Measurements from ENCODE around the gene SUPT7L.
"Not testable (repeated sequence)": the region's sequence is repeated elsewhere in the genome, so short reads cannot be mapped to it uniquely, and the experiment has no call there.

Gene SUPT7L

DNA sequence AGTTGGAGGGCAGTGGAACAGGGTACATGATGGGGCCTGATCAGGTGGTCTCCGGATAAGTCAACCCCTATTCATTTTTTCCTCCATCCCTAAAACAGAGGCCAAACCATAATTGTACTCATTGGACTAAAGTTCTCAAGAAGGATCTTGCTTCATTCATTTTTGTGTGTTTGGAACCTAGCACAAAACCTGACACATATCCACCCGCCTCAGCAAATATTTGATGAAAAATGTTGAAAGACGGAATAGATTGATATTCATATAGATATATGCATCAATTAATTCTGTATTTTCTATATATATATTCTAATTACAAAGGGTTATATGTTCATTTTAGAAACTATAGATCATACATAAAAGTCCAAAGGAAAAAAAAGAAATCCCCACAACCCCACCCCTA, 22.2 kb upstream of the SUPT7L start:
- DNase-seq (ENCODE audit: insufficient read length, low spot score), result no peak
- no peak for FAIRE-seq

DNA sequence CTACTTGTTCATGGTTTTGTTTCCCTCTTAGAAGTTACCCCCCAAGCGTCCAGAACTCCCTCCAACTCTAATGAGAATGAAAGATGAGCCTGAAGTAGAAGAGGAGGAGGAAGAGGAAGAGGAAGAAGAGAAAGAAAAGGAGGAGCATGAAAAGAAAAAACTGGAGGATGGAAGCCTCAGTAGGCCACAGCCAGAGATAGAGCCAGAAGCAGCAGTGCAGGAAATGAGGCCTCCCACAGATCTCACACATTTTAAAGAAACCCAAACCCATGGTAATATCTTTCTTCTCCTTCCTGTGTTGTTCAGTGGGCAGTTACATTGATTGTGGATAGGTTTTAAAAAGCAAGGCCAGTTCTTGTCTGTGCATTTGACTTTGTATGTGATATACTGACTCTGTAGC, 21.6 kb upstream of the SUPT7L start:
- not testable (repeated sequence) for FAIRE-seq; DNase-seq (ENCODE audit: insufficient read length, low spot score)

DNA sequence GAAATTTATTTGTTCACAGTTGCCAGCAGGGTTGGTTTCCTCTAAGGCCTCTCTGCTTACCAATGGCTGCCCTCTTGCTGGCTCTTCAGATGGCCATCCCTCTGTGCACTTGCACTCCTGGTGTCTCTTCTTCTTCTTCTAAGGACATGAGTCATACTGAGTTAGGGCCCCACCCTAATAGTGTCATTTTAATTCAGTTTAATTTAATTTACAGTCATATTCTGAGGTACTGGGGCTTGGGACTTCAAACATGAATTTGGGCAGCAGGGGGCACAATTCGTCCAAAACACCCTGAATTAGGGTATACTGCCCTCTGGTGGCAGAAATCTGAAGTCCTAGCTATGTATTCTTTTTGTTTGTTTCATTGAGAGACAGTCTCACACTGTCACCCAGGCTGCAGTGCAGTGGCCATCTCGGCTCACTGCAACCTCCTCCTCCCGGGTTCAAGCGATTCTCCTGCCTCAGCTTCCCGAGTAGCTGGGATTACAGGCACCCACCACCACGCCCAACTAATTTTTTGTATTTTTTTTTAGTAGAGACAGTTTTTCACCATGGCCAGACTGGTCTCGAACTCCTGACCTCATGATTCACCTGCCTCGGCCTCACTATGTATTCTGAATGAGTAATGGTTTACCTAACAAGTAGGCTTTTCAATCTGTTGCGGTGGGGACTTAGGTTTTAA, 20.1 kb upstream of the SUPT7L start:
- FAIRE-seq (no peak), DNase-seq (ENCODE audit: insufficient read length, low spot score) (peak; percentile 59)

DNA sequence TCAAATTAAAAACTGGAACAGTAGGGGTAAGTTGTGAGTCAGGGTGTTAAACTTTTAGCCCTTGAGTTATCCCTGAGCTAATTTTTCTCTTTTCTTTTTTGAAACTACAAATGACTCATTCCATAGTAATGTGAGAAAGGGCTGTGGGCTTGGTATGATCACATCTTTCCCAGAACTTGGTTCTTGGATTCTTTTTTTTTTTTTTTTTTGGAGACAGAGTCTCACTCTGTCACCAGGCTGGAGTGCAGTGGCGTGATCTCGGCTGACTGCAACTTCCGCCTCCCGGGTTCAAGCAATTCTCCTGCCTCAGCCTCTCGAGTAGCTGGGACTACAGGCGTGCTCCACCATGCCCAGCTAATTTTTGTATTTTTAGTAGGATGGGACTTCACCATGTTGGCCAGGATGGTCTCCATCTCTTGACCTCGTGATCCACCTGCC, 18.9 kb upstream of the SUPT7L start:
- FAIRE-seq, result not testable (repeated sequence)
- DNase-seq (ENCODE audit: insufficient read length, low spot score), result peak; percentile 82

DNA sequence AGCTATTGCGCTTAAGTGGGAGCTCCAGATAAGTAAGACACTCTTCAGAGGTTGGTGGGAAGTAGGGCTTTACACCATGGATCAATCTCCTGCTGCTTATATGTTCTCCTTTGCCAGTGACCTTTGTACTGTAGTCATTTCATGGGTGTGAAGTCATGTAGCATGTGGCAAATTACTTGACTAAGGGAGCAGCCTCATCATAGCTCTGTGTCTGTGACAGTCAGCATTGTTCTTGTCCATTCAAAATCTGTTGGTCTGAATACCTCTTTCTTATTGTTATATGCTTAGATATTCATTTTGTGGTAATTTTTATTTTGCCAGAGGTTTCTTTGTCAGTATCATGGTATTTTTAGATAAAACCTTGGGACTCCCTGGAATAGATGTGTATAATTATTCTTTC, 18.4 kb upstream of the SUPT7L start:
- peak; percentile 81 for FAIRE-seq
- DNase-seq (ENCODE audit: insufficient read length, low spot score), result peak; percentile 13

DNA sequence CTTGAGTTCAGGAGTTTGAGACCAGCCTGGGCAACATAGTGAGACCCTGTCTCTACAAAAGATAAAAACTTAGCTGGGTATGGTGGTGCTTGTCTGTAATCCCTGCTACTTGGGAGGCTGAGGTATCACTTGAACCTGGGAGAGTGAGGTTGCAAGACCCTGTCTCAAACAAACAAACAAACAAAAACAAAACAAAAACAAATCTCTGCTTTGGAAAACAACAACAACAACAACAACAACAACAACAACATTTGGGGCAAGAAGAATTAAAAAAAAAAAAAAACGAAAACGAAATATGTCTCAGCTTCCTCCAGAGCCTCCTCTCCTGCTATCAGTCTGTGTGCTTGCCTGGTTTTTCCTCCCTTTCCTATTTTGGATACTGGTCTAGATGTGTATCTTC, 17.2 kb upstream of the SUPT7L start:
- no peak for DNase-seq (ENCODE audit: insufficient read length, low spot score)
- no peak for FAIRE-seq

DNA sequence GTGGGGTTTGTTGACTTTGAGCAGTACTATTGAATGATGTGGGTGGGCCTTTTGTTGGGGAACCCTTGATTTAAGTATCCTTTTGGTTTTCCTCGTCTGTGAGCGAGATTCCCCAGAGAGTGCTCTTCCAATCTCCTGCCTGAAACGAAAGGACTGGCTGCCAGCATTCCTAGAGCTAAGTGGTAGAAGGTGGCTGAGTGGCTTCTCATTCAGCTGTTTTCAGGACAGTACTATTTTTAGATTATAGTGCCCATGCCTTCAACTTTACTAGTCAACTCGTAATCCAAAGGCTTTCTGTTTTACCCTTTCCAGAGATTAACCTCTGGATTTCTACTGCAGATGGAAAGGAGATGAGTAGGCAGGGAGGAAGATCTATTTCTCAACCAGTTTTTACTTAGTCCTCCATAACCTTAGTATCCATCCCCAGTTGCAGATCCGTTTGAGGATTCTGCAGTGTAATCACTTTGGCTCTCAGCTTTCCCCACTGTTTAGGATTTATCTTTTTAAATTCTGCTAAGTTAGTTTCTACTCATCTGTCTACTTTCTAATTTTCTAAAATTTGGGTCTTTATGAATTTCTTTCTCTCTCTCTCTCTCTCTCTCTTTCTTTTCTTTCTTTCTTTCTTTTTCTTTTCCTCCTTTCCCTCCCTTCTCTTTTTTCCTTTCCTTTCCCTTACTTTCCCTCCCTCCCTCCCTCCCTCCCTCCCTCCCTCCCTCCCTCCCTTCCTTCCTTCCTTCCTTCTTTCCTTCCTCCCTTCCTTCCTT, 9.5 kb upstream of the SUPT7L start:
- DNase-seq (ENCODE audit: insufficient read length, low spot score), result no peak
- FAIRE-seq, result no peak

DNA sequence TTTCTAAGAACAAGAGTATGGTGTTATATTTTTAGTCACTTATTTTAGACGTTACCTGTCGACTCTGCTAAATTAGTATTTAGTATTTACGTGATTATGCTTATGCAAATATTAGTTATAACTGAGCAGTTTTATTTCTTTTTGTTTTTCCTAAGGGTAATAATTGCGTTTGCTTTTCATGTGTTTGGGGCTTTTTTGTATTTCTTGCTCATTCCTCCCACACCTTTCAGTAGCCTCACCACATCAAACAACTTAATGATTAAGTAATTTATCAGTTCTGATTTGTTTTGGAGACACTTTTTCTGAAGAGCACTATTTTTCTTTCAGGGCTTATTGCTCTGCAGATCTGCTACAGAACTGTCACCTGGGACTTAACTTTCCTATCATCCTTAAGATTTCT, 7.8 kb upstream of the SUPT7L start:
- no peak for FAIRE-seq
- DNase-seq (ENCODE audit: insufficient read length, low spot score), result no peak

DNA sequence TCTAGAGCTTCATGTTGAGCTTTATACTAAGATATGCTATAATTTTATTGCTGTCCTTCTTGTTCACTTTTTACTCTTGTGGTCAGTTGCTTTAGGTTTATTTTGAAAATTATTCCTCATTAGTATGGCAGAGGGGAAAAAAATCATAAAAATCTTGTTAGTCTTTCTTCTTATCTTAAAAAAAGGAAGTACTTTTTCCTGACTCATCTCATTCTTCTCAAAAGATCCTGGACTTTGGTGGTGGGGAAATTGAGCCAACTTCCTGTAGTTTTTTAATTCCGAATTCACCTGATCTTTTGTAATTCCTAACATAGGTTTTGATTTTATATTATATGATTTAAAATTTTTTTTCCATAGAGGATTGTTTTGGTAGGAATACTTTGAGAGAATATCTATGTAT, 4.0 kb upstream of the SUPT7L start:
- no peak for DNase-seq (ENCODE audit: insufficient read length, low spot score)
- FAIRE-seq, result no peak

DNA sequence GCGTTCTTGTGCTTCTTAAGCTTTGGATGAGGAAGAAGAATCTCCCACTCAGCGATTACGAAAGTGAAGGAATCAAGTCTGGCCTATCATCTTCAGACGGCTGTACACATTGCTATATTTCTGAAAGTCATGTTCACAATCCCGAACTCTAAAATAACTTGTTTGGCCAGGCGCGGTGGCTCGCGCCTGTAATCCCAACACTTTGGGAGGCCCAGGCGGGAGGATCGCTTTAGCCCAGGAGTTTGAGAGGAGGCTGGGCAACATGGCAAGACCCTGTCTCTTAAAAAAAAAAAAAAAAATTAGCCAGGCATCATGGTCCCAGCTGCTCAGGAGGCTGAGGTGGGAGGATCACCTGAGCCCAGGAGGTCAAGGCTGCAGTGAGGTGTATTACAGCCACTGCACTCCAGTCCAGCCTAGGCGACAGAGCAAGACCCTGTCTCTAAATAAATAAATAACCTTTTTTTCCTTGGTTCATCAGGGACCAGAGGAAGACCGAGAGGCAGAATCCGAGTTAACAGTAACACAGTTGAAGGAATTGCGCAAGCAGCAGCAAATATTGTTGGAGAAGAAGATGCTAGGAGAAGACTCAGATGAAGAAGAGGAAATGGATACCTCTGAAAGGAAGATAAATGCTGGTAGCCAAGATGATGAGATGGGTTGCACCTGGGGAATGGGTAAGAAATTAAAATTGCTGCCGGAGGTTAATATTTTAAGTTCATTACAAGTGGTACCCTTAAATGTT, 1.4 kb upstream of the SUPT7L start:
- FAIRE-seq, result no peak

DNA sequence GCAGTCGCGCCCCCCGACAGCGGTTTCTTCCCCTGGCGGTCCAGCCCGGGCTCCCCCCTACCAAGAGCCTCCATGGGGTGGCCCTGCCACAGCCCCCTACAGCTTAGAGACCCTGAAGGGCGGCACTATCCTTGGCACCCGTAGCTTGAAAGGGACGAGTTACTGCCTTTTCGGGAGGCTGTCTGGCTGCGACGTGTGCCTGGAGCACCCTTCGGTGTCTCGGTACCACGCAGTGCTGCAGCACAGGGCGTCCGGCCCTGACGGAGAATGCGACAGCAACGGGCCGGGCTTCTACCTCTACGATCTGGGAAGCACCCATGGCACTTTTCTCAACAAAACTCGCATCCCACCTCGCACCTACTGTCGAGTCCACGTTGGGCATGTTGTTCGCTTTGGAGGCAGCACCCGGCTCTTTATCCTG, 750 bp upstream of the SUPT7L start:
- no peak for DNase-seq (ENCODE audit: insufficient read length, low spot score)

More for the DNA sequence above, 1.4 kb upstream of the SUPT7L start:
- DNase-seq (ENCODE audit: insufficient read length, low spot score), result no peak

DNA sequence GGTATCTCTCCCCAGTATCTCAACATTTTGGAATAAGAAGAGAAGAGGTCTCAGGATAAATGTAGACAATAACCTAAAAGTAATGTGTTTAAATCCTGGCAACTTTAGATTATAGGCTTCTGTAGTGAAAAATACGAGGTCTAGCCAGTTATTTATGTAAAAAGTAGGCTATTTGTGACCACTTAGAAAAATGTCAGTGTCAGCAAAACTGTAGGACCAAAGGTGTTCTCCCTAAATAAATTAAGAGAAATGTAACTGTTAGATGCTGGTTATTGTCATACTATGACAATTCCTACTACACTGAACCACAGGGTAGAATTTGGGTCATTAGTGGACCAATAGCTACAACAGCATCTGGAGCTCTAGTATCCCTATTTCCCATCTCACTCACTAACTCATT, 2.0 kb downstream of the SUPT7L start:
- FAIRE-seq (no peak), DNase-seq (ENCODE audit: insufficient read length, low spot score) (no peak)

More for the DNA sequence above, 750 bp upstream of the SUPT7L start:
- FAIRE-seq, result peak; percentile 4

DNA sequence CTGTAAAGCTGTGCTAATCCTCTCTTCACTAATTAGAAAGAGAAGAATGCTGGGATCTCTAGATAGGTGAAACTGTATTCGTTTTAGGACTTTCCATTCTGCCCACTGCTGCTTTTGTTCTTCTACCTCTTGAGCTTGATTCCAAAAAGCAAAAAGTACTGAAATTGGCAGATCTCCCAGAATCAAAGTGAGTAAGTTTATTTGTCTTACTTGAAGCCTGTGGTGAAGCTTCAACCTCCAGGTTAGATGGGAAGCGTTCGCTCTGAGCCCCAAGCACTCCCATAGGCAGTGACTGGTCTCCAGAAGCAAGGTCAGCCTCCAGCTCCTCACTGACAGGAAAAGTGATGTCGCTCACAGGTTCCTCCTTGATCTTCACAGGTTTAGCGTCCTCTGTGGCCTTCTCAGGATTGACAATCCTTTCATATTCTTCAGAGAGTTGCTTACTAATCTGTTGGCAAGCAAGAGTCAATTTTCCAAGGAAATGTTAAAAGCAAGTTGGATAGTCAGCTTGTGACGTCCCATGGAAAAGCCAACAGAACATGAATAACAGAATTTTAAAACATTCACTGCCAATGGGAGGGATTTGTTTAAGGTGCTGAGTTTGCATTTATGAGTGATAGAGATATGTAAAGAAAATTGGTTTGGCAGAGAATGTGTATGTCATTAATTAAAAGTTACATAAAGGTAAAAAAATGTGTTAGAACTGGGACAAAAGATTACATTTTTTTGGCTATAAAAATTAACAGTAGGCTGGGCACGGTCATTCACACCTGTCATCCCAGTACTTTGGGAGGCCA, 8.1 kb downstream of the SUPT7L start:
- FAIRE-seq, result no peak

DNA sequence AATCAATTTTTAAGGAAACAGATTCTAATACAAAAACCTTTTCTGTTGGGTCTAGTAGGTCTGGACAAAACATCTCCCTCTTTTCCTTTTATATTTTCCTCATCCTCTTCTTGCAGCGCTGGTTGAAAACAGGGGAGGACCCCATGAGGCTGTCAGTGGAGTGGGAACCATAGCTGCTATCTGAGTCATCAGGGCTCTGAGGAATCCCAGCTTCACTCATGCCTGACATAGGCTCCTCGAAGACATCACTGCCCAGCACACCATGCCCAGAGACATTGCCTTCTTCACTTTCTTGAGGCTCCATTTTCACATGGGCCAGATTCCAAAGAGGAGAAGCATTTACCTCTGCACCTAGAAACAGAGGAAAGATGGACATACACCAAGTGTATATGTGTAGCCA, 10.0 kb downstream of the SUPT7L start:
- FAIRE-seq, result no peak
- no peak for DNase-seq (ENCODE audit: insufficient read length, low spot score)

More for the DNA sequence above, 8.1 kb downstream of the SUPT7L start:
- no peak for DNase-seq (ENCODE audit: insufficient read length, low spot score)

DNA sequence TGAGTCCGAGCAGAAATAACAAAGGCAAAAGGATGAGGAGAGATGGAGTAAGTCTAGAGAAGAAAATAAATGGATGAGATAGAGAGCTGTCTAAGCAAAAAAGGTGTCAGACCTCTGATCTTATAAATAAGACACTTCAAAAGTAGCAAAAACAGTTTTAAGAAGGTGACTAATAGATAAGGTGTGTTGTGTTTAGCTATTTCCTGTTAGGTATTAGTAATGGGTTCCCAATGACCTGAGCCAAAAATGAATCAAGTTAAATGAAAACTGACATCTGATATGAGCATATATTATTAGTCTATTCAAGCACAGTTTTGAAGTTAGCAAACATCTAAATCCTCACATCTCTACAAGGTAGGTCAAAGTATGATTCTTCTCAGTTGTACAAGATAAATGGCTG, 10.6 kb downstream of the SUPT7L start:
- DNase-seq (ENCODE audit: insufficient read length, low spot score) (no peak), FAIRE-seq (no peak)

DNA sequence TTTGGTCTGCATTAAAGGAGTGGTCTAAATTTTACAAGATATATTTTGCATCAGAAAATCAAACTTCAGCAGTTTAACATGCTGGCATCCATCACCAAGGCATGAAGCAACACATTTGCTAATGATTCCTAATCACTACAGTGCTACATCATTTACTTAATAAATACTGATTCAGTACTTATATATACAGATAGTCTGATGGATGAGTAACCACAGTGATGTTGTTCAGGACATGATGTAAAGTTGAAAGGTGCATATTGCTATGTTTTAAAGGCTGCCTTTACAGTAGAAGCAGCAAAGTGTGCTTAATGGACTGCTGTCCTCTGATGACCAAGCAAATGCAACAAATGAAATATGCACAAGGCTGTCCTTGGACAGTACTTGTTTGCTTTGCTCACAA, 11.1 kb downstream of the SUPT7L start:
- FAIRE-seq (no peak), DNase-seq (ENCODE audit: insufficient read length, low spot score) (no peak)

DNA sequence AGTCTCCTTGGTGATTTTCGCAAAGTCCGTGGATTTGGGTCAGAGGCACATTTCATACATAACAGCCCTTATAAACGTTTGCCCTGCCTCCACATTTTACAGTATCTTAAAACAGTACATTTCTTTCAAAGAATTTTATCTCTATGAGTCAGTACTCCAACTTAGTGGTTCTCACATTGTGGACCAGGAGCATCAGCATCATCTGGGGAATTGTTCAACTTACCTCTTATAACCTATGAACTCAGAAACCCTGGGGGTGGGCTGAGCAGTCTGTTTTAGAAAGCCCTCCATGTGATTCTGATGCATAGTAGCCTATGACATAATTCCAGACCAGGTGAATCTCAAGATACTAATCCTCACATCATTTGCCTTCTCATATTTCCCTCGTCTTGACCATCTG, 12.4 kb downstream of the SUPT7L start:
- DNase-seq (ENCODE audit: insufficient read length, low spot score), result no peak
- no peak for FAIRE-seq

DNA sequence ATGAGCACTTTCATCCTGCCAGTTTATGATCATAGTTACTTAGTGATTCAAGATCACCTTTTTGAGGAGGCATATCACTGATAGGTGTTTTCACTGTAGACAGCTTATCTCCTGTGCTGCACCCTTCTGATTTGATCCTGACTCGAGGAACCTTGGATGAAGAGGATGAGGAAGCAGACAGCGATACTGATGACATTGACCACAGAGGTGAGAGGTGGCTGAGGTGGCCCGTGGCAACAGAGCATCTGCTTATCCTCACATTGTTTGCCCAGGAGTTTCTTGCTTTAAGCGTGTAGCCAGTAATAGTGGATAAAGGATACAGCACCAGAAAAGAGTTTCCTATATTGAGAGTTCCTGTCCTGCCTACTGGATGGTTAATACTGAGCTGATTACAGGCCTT, 15.7 kb downstream of the SUPT7L start:
- DNase-seq (ENCODE audit: insufficient read length, low spot score), result no peak
- no peak for FAIRE-seq

DNA sequence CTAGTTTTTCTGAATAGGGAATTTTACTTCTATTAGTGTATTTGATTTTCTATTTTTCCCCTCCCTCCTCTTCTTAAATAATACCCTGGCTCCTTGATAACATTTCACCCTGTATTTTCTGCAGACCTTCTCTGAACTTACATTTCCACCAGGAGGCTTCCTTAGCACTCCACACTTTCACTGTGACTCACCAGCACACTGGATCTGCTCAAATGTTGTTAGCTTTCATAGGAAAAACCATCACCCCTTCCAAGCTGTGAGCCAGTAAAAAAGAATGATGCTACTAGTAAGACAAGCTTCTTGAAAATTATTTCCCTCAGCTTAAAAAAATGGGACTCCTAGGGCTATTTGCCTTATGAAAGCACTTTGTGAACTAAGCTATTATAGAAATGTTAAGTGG, 16.1 kb downstream of the SUPT7L start:
- FAIRE-seq (no peak), DNase-seq (ENCODE audit: insufficient read length, low spot score) (no peak)

DNA sequence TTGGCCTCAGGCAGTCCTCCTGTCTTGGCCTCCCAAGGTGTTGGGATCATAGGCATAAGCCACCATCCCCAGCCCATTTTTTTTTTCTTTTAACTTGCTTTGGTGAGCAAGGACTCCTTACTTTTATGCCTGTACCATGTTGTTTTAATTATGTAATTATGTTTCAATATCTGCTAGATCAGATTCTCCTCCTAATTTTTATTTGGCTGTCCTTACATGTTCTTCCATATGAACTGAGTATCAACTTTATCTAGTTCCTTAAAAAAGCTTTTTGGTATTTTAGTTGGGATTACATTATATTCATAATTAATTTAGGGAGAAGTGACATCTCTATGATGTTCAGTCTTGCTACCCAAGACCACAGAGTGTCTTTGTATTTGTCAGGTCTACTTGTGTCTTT, 18.2 kb downstream of the SUPT7L start:
- no peak for FAIRE-seq
- no peak for DNase-seq (ENCODE audit: insufficient read length, low spot score)
